Lung (tissue), 16 donors: Measurements from ENCODE around the gene OXT. TPM values are rescaled to one million over a fixed set of nuclear protein-coding genes. Genes with fewer than 3 reads are reported as not detected.
A peak's percentile ranks its signal among the peaks of the same experiment; 100 is the strongest.
"Not testable (repeated sequence)": the region's sequence is repeated elsewhere in the genome, so short reads cannot be mapped to it uniquely, and the experiment has no call there.

Source experiments
- ATAC-seq: fragments of 200-7000 bp; cut with Tn5 transposase; one replicate; pipeline ENCODE4 v1.9.1; 2020; ENCODE audit warnings: moderate number of reproducible peaks; ENCODE audit not compliant: insufficient read depth, low FRiP score
- DNase-seq, 3 donors: peaks; one replicate each; pipeline ENCODE4 v3.0.0-alpha.2; 2013 to 2017
- H3K27ac ChIP-seq, 2 donors: one replicate each; pipeline ENCODE4 v1.5.1; 2013; ENCODE audit warnings: mild to moderate bottlenecking in 2 of 2, moderate library complexity in 2 of 2, control low read depth in 1 of 2, inconsistent platforms in 1 of 2, low read depth in 1 of 2, low read length in 1 of 2
- H3K27me3 ChIP-seq, 3 donors: one replicate each; pipeline ENCODE4 v1.5.1; 2013; ENCODE audit warnings: low read length in 2 of 3; ENCODE audit not compliant: control insufficient read depth in 3 of 3, insufficient read depth in 3 of 3
- H3K36me3 ChIP-seq, 4 donors: one replicate each; pipeline ENCODE4 v1.5.1; 2013; ENCODE audit warnings: low read length in 4 of 4, mild to moderate bottlenecking in 1 of 4, moderate library complexity in 1 of 4; ENCODE audit not compliant: control insufficient read depth in 4 of 4, insufficient read depth in 4 of 4
- H3K4me1 ChIP-seq, 5 donors: one replicate each; pipeline ENCODE4 v1.5.1; 2013; ENCODE audit warnings: low read length in 5 of 5, mild to moderate bottlenecking in 2 of 5, moderate library complexity in 1 of 5; ENCODE audit not compliant: control insufficient read depth in 5 of 5, insufficient read depth in 5 of 5
- H3K4me3 ChIP-seq: one replicate; pipeline ENCODE4 v1.5.1; 2013; ENCODE audit warnings: mild to moderate bottlenecking, control low read depth, moderate library complexity
- H3K9ac ChIP-seq, 2 donors: one replicate each; pipeline ENCODE4 v1.5.1; 2013; ENCODE audit warnings: low read length in 2 of 2, control low read depth in 1 of 2; ENCODE audit not compliant: insufficient read depth in 1 of 2
- H3K9me3 ChIP-seq, 4 donors: one replicate each; pipeline ENCODE4 v1.5.1; 2013; ENCODE audit warnings: low read length in 3 of 4, mild to moderate bottlenecking in 1 of 4, moderate library complexity in 1 of 4; ENCODE audit not compliant: control insufficient read depth in 4 of 4, insufficient read depth in 3 of 4
- CTCF ChIP-seq: IDR thresholded peaks from 2 replicates; pipeline ENCODE4 v1.5.1; 2012; ENCODE audit warnings: mild to moderate bottlenecking; ENCODE audit errors: control extremely low read depth, extremely low read depth
- WGBS, 2 donors: extraction: QIAGEN DNeasy Blood & Tissue Kit; methylation state at CpG; one replicate each; pipeline ENCODE4 v1.1.7; 2013; 5-methylcytosine and 5-hydroxymethylcytosine counted together
- long read RNA-seq, 5 donors: transcript quantifications; one replicate each; lab custom pipeline, GENCODE V29; 2026
- polyA plus RNA-seq, 2 donors: library from polyadenylated mRNA; stranded (reverse); fragments of 200-250 nt; gene quantifications; one replicate each; pipeline ENCODE4 v1.2.1, GENCODE V29; 2013
- total RNA-seq, 2 donors: library from RNA; depleted of rRNA in 1 of 2; stranded (reverse); fragments of >200 nt in 1 of 2; gene quantifications; one replicate each; pipeline ENCODE4 v1.2.1, GENCODE V29; 2014 to 2021
- donor health status: control.
- donor health status: control.
- donor health status: Bipolar disorder and iron deficiency.
- donor health status: healthy.
- donor health status: DM: yes; HTN: yes; CAD: no.

The OXT gene
- total RNA-seq, result not detected
- not detected for polyA plus RNA-seq
- long read RNA-seq, donor 1, result 0 reads
- long read RNA-seq, donor 2, result 0 reads
- long read RNA-seq, donor 3, result 0 reads
- long read RNA-seq, donor 4, result 0 reads
- long read RNA-seq, donor 5, result 0 reads

- peaks cover 0 to 1% (median 0%) of the 10 kb centered on the region in 4 donors for H3K9me3 ChIP-seq
- H3K9ac ChIP-seq, result no peak within 1 kb of the TSS
- no peak within 1 kb of the TSS for H3K27ac ChIP-seq
Observed at GRCh38 chr20:3071610-3072529, at the start of gene OXT. Gene OXT, plus strand, starts transcription at chr20:3071620. Its CDS starts 36 bp downstream, at chr20:3071656.

GRCh38 chr20:3021777-3022176, 49.6 kb upstream of the OXT start:
- no peak for TF ChIP-seq CTCF
- no peaks in the 10 kb centered on the region for H3K27me3 ChIP-seq
- no peak overlapping the region for H3K4me3 ChIP-seq
- no peaks in the 10 kb centered on the region for H3K9me3 ChIP-seq
- no peak overlapping the region for H3K27ac ChIP-seq
- no peak overlapping the region for H3K9ac ChIP-seq
- H3K4me1 ChIP-seq, result no peaks in the 10 kb centered on the region
- WGBS, 2 donors, result 95 to 97% methylated on average over 5 of the region's 5 CpGs
- ATAC-seq, result no peak
- DNase-seq, result no peak
- H3K36me3 ChIP-seq, result peaks cover 23 to 44% (median 34%) of the 10 kb centered on the region in 4 donors

More at GRCh38 chr20:3071610-3072529, at the start of gene OXT:
- 7 to 9% methylated on average over 57 to 95 of the region's 95 CpGs for WGBS, 2 donors
- Histone ChIP-seq H3K4me3 (peak within 1 kb of the TSS; percentile 30), H3K27me3 (peaks cover 0 to 22% (median 15%) of the 10 kb centered on the region in 3 donors), H3K36me3 (no peaks in the 10 kb centered on the region), H3K4me1 (peaks cover 0 to 14% (median 0%) of the 10 kb centered on the region in 5 donors)
- TF ChIP-seq CTCF, result no peak
- DNase-seq, result peak in 2 of 3 donors; percentile 29 to 35
- peak; percentile 59 for ATAC-seq

GRCh38 chr20:3022559-3023490, 48.6 kb upstream of the OXT start:
- H3K27ac ChIP-seq, DNase-seq, ATAC-seq, H3K27me3 ChIP-seq, H3K9me3 ChIP-seq, H3K4me3 ChIP-seq, H3K9ac ChIP-seq, H3K4me1 ChIP-seq: not testable (repeated sequence)
- peaks cover 24 to 53% (median 33%) of the 10 kb centered on the region in 4 donors for H3K36me3 ChIP-seq
- 85 to 92% methylated on average over 20 of the region's 20 CpGs for WGBS, 2 donors
